HepG2 (cell line): ENCODE results near the gene ANKRD44. TPM values are rescaled to one million over a fixed set of nuclear protein-coding genes. Genes with fewer than 3 reads are reported as not detected.

Experiments
- ATAC-seq: fragments of 200-7000 bp; cut with Tn5 transposase; 3 replicates; pipeline ENCODE4 v1.9.1; 2020; ENCODE audit warnings: mild to moderate bottlenecking, moderate library complexity
- BruUV-seq: library from RNA; stranded (reverse); fragments of 400-500 nt; replicated peaks from 2 replicates; lab custom pipeline; 2021; lab: Mats Ljungman, UMichigan
- CTCF ChIA-PET: fragments of 300-600 bp; formaldehyde crosslinking; extraction: SDS; loops from one replicate; lab custom pipeline; 2021; ENCODE audit warnings: low total read pairs, inconsistent platforms, low intra/inter-chr PET ratio; lab: Yijun Ruan, JAX
- POLR2A ChIA-PET: fragments of 350-600 bp; sonication (Branson Sonifier 250); formaldehyde crosslinking; loops from one replicate; lab custom pipeline; 2020; ENCODE audit warnings: antibody characterized with exemption, inconsistent platforms; lab: Yijun Ruan, JAX
- DNase-seq: peaks from one replicate; pipeline ENCODE4 v3.0.0-alpha.2; 2015; ENCODE audit warnings: low spot score
- FAIRE-seq: peaks from 3 replicates; lab custom pipeline; 2011; peaks lifted over from hg19 to GRCh38; lab: Jason Lieb, UNC
- H2AFZ ChIP-seq: one replicate; pipeline ENCODE4 v1.6.1; 2011; ENCODE audit warnings: low read length, inconsistent platforms
- H3K27ac ChIP-seq: fragments of 300-600 bp; 3 replicates; pipeline ENCODE4 v1.8.0; 2011; ENCODE audit warnings: mixed run types, mild to moderate bottlenecking, mixed read lengths, low read length, inconsistent platforms; ENCODE audit not compliant: insufficient read depth; ENCODE audit errors: extremely low read length
- H3K27me3 ChIP-seq, 2 experiments: fragments of 200-600 bp in 1 of 2; 2 replicates in 1 of 2; 3 replicates in 1 of 2; pipeline versions ENCODE4 v1.6.0 to v1.8.0; 2011; ENCODE audit warnings: low read length in 2 of 2, mild to moderate bottlenecking in 2 of 2, moderate library complexity in 2 of 2, inconsistent platforms in 1 of 2; ENCODE audit not compliant: insufficient read depth in 2 of 2, control insufficient read depth in 1 of 2
- H3K36me3 ChIP-seq, 2 experiments: fragments of 200-600 bp in 1 of 2; replicated peaks in 1 of 2; 2 replicates in 1 of 2; 3 replicates in 1 of 2; pipeline versions ENCODE4 v1.5.1 to v1.8.0; 2011; ENCODE audit warnings: low read length in 2 of 2, inconsistent platforms in 1 of 2; ENCODE audit not compliant: insufficient read depth in 2 of 2, control insufficient read depth in 1 of 2
- H3K4me1 ChIP-seq: 2 replicates; pipeline ENCODE4 v1.5.1; 2012; ENCODE audit warnings: low read length, inconsistent platforms; ENCODE audit not compliant: insufficient read depth
- H3K4me2 ChIP-seq: 2 replicates; pipeline ENCODE4 v1.6.0; 2011; ENCODE audit warnings: low read depth, low read length, inconsistent platforms
- H3K4me3 ChIP-seq, 3 experiments: fragments of 200-600 bp in 1 of 3; sonication (generic), shearing (Covaris generic) in 1 of 3; replicated peaks in 1 of 3; 2 replicates each; pipeline ENCODE4 v1.5.1; 2011 to 2016; ENCODE audit warnings: low read length in 3 of 3, inconsistent platforms in 2 of 3, low read depth in 2 of 3, mild to moderate bottlenecking in 2 of 3, control low read depth in 1 of 3, mixed read lengths in 1 of 3; ENCODE audit not compliant: insufficient read depth in 1 of 3
- H3K79me2 ChIP-seq: one replicate; pipeline ENCODE4 v1.6.1; 2011; ENCODE audit warnings: low read length, inconsistent platforms; ENCODE audit not compliant: insufficient read depth
- H3K9ac ChIP-seq: 2 replicates; pipeline ENCODE4 v1.6.0; 2011; ENCODE audit warnings: mild to moderate bottlenecking, low read depth, low read length, inconsistent platforms; ENCODE audit not compliant: insufficient read depth
- H3K9me3 ChIP-seq: 2 replicates; pipeline ENCODE4 v1.5.1; 2012; ENCODE audit warnings: mild to moderate bottlenecking, low read length
- H4K20me1 ChIP-seq: 2 replicates; pipeline ENCODE4 v1.6.0; 2011; ENCODE audit warnings: inconsistent platforms, mild to moderate bottlenecking, low read length, moderate library complexity; ENCODE audit not compliant: insufficient read depth
- DNMT3B ChIP-seq: conservative IDR thresholded peaks from 2 replicates; pipeline ENCODE4 v1.6.1; 2016; ENCODE audit warnings: missing biosample characterization, control low read depth
- MATR3 ChIP-seq: sonication (generic); formaldehyde crosslinking; IDR thresholded peaks from 2 replicates; pipeline ENCODE4 v1.4.0; 2020; ENCODE audit warnings: missing genetic modification reagents
- MBD4 ChIP-seq: IDR thresholded peaks from 2 replicates; pipeline ENCODE4 v1.6.1; 2012; ENCODE audit warnings: low read length, inconsistent platforms, borderline replicate concordance
- TAF15 ChIP-seq: fragments of 200-400 bp; formaldehyde crosslinking; IDR thresholded peaks from one replicate; pipeline ENCODE4 v1.6.1; 2018; ENCODE audit warnings: mild to moderate bottlenecking, low read depth, low read length; ENCODE audit not compliant: poor library complexity, severe bottlenecking
- ZBTB34 ChIP-seq: sonication (generic); formaldehyde crosslinking; IDR thresholded peaks from 2 replicates; pipeline ENCODE4 v1.8.0; 2022; ENCODE audit warnings: mild to moderate bottlenecking, missing genetic modification reagents
- ZNF24 ChIP-seq: fragments of 450-650 bp; IDR thresholded peaks from 2 replicates; pipeline ENCODE4 v1.6.1; 2017; ENCODE audit warnings: antibody characterized with exemption, mild to moderate bottlenecking
- WGBS: methylation state at CpG from one replicate; pipeline ENCODE4 v1.1.6; 2017; ENCODE audit warnings: low lambda C conversion rate; 5-methylcytosine and 5-hydroxymethylcytosine counted together
- in situ Hi-C: cut with HindIII; loops from 2 replicates; pipeline ENCODE4 v1.10.0; 2017; ENCODE audit warnings: low pct_unique_long_range_greater_than_20kb; ENCODE audit not compliant: extremely low pct_ligation_motif_present
- intact Hi-C: fragments of 100-400 bp; cut with micrococcal nuclease; formaldehyde crosslinking; loops from one replicate; pipeline ENCODE4 v1.10.0; 2022; ENCODE audit not compliant: unreplicated experiment
- polyA plus RNA-seq, 8 experiments: library from polyadenylated mRNA; depleted of rRNA in 3 of 8; stranded (reverse) in 7 of 8; unstranded in 1 of 8; fragments of >200 nt; fragmentation: Illumina TruSeq in 4 of 8; extraction: Trizol in 4 of 8; gene quantifications; 2 replicates each; pipeline versions ENCODE4 v1.2.1 to v1.2.3, GENCODE V29; 2011 to 2016; ENCODE audit warnings: low read depth in 4 of 8, missing spikeins in 1 of 8, mixed read lengths in 1 of 8; ENCODE audit not compliant: insufficient read depth in 1 of 8
- total RNA-seq, 5 experiments: library from RNA; depleted of rRNA; stranded (reverse); fragments of >200 nt; fragmentation: Illumina TruSeq; extraction: Trizol; gene quantifications; 2 replicates each; pipeline ENCODE4 v1.2.3, GENCODE V29; 2016; ENCODE audit warnings: low read depth in 1 of 5
- TF ChIP-seq, protein P1 (sequence below): sonication (generic); formaldehyde crosslinking; IDR thresholded peaks from 2 replicates; pipeline ENCODE4 v1.4.0; 2020; ENCODE audit warnings: missing genetic modification reagents
- TF ChIP-seq, protein P2 (sequence below): sonication (generic); formaldehyde crosslinking; IDR thresholded peaks from 2 replicates; pipeline ENCODE4 v1.8.1; 2023; ENCODE audit warnings: mild to moderate bottlenecking, moderate library complexity, missing genetic modification reagents

Gene ANKRD44
- total and polyA plus RNA-seq, 2 of the 13 experiments (the other 11 are each of a cell fraction or from before 2014, with no cell fraction given): 0.04 to 0.11 TPM

DNA sequence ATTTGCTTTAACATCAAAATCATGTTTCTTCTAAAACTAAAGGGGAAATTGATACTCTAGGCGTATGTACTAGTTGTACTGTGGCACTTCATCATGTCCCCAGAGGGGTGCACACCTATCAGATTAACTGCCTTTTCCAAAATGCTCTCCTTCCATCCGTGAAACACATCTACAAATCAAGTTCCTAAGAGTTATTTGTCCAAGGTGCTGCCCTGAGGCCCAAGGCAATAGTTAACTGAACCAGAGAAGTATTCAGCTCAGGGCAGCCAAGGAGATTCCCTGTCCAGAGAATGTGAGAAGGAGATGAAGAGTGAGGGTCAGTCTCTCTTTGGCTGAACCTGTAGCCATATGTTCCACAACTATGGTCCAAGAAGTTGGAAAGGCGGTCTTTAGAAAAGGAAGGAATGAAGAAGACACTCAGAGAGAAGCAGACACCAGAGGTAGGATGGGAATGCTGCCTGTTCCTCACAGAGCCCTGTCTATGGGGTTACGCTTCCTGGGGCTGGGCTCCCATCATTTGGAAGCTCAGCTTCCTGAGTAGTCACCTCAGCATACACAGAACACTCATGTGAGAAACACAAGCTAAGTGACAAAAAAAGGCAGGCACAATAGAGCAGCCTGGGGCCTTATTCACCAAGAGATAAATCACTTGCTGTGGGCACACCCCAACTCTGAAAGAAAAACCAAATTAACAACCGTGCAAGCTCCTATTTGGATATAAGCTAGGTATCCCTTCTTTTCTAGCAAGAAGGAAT is 55.6 kb downstream of the ANKRD44 start:
- ATAC-seq (no peak), DNase-seq (no peak), FAIRE-seq (no peak)
- in situ Hi-C loops: no loop called here
- H3K36me3 ChIP-seq: no peaks in the 10 kb centered on the region
- H3K27ac ChIP-seq: no peak overlapping the region
- no peak overlapping the region for H3K9ac ChIP-seq
- intact Hi-C loops: no loop called here
- no peak overlapping the region for H2AFZ ChIP-seq
- WGBS: 10% methylated on average over 5 of the region's 5 CpGs
- no peaks in the 10 kb centered on the region for H4K20me1 ChIP-seq
- H3K27me3 ChIP-seq: peaks cover 0 to 16% of the 10 kb centered on the region in 2 experiments; a peak in 1 of 5 replicates
- no peaks in the 10 kb centered on the region for H3K4me1 ChIP-seq
- no peaks in the 10 kb centered on the region for H3K9me3 ChIP-seq
- no peaks in the 10 kb centered on the region for H3K79me2 ChIP-seq
- ChIA-PET POLR2A (no interaction called here), CTCF (no interaction called here)
- BruUV-seq: no TSS peak
- no peak overlapping the region for H3K4me3 ChIP-seq
- H3K4me2 ChIP-seq: no peak overlapping the region
- TF ChIP-seq, protein P1, sequence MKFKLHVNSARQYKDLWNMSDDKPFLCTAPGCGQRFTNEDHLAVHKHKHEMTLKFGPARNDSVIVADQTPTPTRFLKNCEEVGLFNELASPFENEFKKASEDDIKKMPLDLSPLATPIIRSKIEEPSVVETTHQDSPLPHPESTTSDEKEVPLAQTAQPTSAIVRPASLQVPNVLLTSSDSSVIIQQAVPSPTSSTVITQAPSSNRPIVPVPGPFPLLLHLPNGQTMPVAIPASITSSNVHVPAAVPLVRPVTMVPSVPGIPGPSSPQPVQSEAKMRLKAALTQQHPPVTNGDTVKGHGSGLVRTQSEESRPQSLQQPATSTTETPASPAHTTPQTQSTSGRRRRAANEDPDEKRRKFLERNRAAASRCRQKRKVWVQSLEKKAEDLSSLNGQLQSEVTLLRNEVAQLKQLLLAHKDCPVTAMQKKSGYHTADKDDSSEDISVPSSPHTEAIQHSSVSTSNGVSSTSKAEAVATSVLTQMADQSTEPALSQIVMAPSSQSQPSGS (CRISPR knock-in tag): no peak
- no peak for TF ChIP-seq ZNF24

DNA sequence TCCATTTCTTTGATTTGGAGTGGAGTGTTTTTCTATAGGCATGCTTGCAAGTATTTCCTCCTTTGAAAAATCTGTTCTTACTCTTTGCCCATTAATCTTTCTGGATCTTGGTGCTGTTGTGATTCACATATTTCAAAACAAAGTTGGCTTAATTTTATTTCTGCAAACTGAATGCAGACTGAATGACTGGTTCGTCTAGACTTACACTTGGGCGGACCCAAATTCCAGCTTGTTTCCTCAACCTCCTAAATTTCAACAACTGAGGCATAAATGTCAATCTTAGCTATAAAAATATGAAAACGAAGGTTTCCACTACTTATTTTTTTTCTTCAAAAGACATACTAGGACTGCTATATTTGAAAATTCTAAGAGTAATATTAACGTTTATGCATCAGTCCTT is 59.0 kb downstream of the ANKRD44 start:
- Histone ChIP-seq H3K4me1 (no peaks in the 10 kb centered on the region), H3K36me3 (no peaks in the 10 kb centered on the region), H3K4me3 (no peak overlapping the region), H3K9ac (no peak overlapping the region), H3K4me2 (no peak overlapping the region), H4K20me1 (no peaks in the 10 kb centered on the region), H3K27me3 (peaks cover 0 to 16% of the 10 kb centered on the region in 2 experiments; a peak in 1 of 5 replicates), H3K27ac (no peak overlapping the region), H2AFZ (no peak overlapping the region), H3K79me2 (no peaks in the 10 kb centered on the region), H3K9me3 (no peaks in the 10 kb centered on the region)
- no TSS peak for BruUV-seq
- in situ Hi-C loops (no loop called here), intact Hi-C loops (no loop called here)
- TF ChIP-seq MBD4 (no peak), TAF15 (no peak), DNMT3B (no peak), MATR3 (CRISPR knock-in tag) (no peak), ZBTB34 (CRISPR knock-in tag) (no peak)
- TF ChIP-seq, protein P2, sequence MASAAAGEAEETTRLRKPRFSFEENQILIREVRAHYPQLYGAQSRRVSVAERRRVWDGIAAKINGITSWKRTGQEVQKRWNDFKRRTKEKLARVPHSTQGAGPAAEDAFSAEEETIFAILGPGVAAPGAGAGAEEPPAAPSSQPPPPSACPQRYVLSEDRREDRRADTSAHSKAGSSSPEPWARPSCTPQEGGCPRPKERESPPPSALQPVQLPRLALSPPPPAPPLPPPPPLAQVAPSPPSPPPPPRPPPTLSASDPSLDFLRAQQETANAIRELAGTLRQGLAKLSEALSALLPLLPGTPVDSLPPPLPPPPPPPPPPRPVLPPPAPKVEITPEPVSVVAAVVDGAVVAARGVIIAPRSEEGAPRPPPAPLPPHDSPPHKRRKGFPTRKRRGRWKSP (CRISPR knock-in tag): no peak
- ChIA-PET CTCF (no interaction called here), POLR2A (no interaction called here)
- DNase-seq (no peak), ATAC-seq (no peak), FAIRE-seq (no peak)
- WGBS: 36% methylated on average over 4 of the region's 4 CpGs
